NB4 (cell line): Measurements from ENCODE around the gene ANKRD2.

Source experiments
- MYC ChIP-seq: IDR thresholded peaks from 2 replicates; pipeline ENCODE4 v1.6.1; 2011; ENCODE audit warnings: low read depth, low read length
- POLR2A ChIP-seq: IDR thresholded peaks from 2 replicates; pipeline ENCODE4 v1.6.1; 2011; ENCODE audit warnings: mild to moderate bottlenecking; ENCODE audit not compliant: insufficient read length; ENCODE audit errors: extremely low read depth
- TF ChIP-seq, protein P1 (sequence below): IDR thresholded peaks from one replicate; pipeline ENCODE4 v1.5.1; 2012; ENCODE audit warnings: low read depth, low read length
- TF ChIP-seq, protein P2 (sequence below): IDR thresholded peaks from 2 replicates; pipeline ENCODE4 v1.6.1; 2011; ENCODE audit warnings: low read depth, low read length

DNA sequence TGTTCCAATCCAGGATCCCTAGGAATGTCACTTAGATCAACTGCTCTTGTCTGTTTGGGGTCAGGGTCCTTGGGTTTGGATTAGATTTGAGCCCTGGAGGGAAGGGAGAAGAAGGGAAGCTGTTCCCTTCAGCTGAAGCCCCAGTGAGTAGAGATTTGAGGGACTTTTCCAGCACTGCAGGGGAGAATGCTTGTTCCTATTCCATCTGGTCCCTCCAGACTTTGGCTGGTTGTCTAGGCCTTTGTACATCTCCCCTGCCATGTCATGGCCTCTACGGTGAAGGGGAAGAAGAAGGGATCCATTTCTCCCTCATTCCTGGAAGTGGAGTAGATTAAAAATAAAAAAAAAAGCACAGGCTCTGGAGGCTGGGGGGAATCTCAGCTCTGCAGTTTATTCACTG lies 28.0 kb downstream of the ANKRD2 start:
- no peak for TF ChIP-seq POLR2A
- TF ChIP-seq, protein P1, sequence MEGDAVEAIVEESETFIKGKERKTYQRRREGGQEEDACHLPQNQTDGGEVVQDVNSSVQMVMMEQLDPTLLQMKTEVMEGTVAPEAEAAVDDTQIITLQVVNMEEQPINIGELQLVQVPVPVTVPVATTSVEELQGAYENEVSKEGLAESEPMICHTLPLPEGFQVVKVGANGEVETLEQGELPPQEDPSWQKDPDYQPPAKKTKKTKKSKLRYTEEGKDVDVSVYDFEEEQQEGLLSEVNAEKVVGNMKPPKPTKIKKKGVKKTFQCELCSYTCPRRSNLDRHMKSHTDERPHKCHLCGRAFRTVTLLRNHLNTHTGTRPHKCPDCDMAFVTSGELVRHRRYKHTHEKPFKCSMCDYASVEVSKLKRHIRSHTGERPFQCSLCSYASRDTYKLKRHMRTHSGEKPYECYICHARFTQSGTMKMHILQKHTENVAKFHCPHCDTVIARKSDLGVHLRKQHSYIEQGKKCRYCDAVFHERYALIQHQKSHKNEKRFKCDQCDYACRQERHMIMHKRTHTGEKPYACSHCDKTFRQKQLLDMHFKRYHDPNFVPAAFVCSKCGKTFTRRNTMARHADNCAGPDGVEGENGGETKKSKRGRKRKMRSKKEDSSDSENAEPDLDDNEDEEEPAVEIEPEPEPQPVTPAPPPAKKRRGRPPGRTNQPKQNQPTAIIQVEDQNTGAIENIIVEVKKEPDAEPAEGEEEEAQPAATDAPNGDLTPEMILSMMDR: no peak
- TF ChIP-seq MYC: no peak
- TF ChIP-seq, protein P2, sequence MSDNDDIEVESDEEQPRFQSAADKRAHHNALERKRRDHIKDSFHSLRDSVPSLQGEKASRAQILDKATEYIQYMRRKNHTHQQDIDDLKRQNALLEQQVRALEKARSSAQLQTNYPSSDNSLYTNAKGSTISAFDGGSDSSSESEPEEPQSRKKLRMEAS: no peak
